GM19463 (cell line): ENCODE results near the gene HEXIM1.

Source experiments
- ATAC-seq: cut with Tn5 transposase; IDR thresholded peaks from one replicate; pipeline ENCODE4 v1.9.1; 2021; ENCODE audit warnings: mild to moderate bottlenecking, moderate library complexity; ENCODE audit not compliant: unreplicated experiment

HEXIM1 gene

GRCh38 chr17:45170931-45171337 lies 22.7 kb downstream of the HEXIM1 start:
- no peak for ATAC-seq

GRCh38 chr17:45171338-45172231 lies 23.3 kb downstream of the HEXIM1 start:
- ATAC-seq: no peak

- no peak for ATAC-seq
Measured at GRCh38 chr17:45172232-45172540, 23.9 kb downstream of the HEXIM1 start.

- no peak for ATAC-seq
Measured at GRCh38 chr17:45172541-45173286, 24.4 kb downstream of the HEXIM1 start.

GRCh38 chr17:45175759-45176115 lies 27.5 kb downstream of the HEXIM1 start:
- no peak for ATAC-seq

- no peak for ATAC-seq
Measured at GRCh38 chr17:45177563-45177962, 29.3 kb downstream of the HEXIM1 start.

GRCh38 chr17:45184144-45184543 lies 35.9 kb downstream of the HEXIM1 start:
- no peak for ATAC-seq

- no peak for ATAC-seq
Measured at GRCh38 chr17:45186801-45187354, 38.6 kb downstream of the HEXIM1 start.

GRCh38 chr17:45189009-45189408 lies 40.7 kb downstream of the HEXIM1 start:
- ATAC-seq: no peak

- no peak for ATAC-seq
Measured at GRCh38 chr17:45190503-45191255, 42.4 kb downstream of the HEXIM1 start.

- no peak for ATAC-seq
Measured at GRCh38 chr17:45195424-45195823, 47.1 kb downstream of the HEXIM1 start.

- ATAC-seq: no peak
Measured at GRCh38 chr17:45197108-45197507, 48.8 kb downstream of the HEXIM1 start.

GRCh38 chr17:45197555-45198334 lies 49.5 kb downstream of the HEXIM1 start:
- ATAC-seq: peak; percentile 85

- no peak for ATAC-seq
Measured at GRCh38 chr17:45200701-45201100, 52.4 kb downstream of the HEXIM1 start.

- no peak for ATAC-seq
Measured at GRCh38 chr17:45201457-45201856, 53.2 kb downstream of the HEXIM1 start.
